ENCODE results near the gene PRDM15. TPM values are rescaled to one million over a fixed set of nuclear protein-coding genes. Genes with fewer than 3 reads are reported as not detected.

PRDM15 gene
- total RNA-seq, 1 experiment from 2014 or later: 9.9 TPM

- no peak overlapping the region for H3K4ac ChIP-seq (ENCODE audit: low read depth, low read length)
- Mint-ChIP-seq H3K9me3 (peaks cover 0 to 2% of the 10 kb centered on the region in 2 experiments; a peak in 2 of 5 replicates), H3K4me1 (peaks cover 35 to 53% of the 10 kb centered on the region in 2 experiments), H3K36me3 (ENCODE audit: insufficient read depth in 1 of 3, low read depth in 3 of 3) (no peaks in the 10 kb centered on the region), H3K27me3 (ENCODE audit: low read depth) (peaks cover 82% of the 10 kb centered on the region), H3K27ac (no peak overlapping the region), H3K4me3 (no peak overlapping the region)
- no peak for TF ChIP-seq CTCF (conservative IDR thresholded peaks at IDR 0.05)
- no peak overlapping the region for H2AFZ ChIP-seq (ENCODE audit: low read length)
- no peaks in the 10 kb centered on the region for H3K79me1 ChIP-seq (ENCODE audit: insufficient read depth, low read depth, low read length, poor library complexity, severe bottlenecking)
- no peak overlapping the region for H2AK5ac ChIP-seq (ENCODE audit: insufficient read length, low read length)
- H3K9me3 ChIP-seq (ENCODE audit: control insufficient read depth, low read depth, low read length): no peaks in the 10 kb centered on the region
- no peak overlapping the region for H2BK120ac ChIP-seq (ENCODE audit: low read depth, low read length, poor library complexity, severe bottlenecking)
- no peak overlapping the region for H2BK15ac ChIP-seq (ENCODE audit: low read depth, low read length)
- no peak overlapping the region for H4K8ac ChIP-seq (replicated peaks; ENCODE audit: insufficient read length, low read depth, low read length)
- no peaks in the 10 kb centered on the region for H3K79me2 ChIP-seq (ENCODE audit: insufficient read depth, low read length)
- no peak overlapping the region for H3K23ac ChIP-seq (ENCODE audit: insufficient read length, low read depth, low read length)
- no peak overlapping the region for H4K5ac ChIP-seq (ENCODE audit: insufficient read length, low read depth, low read length)
- H3K27ac ChIP-seq (ENCODE audit: insufficient read length, low read depth, low read length): no peak overlapping the region
- H2BK5ac ChIP-seq (ENCODE audit: insufficient read length, low read length): no peak overlapping the region
- H3K4me1 ChIP-seq (ENCODE audit: insufficient read depth, low read length): 0 out of 2 replicates have a peak, but pooled peaks cover 2% of the 10 kb centered on the region
- peaks cover 37% of the 10 kb centered on the region; the same call in 1 of the 2 replicates for H3K27me3 ChIP-seq (ENCODE audit: insufficient read depth, low read length)
- no peak overlapping the region for H3K4me2 ChIP-seq (ENCODE audit: insufficient read depth, insufficient read length, low read length)
- no peak overlapping the region for H4K91ac ChIP-seq (ENCODE audit: insufficient read length, low read depth, low read length)
- no peak overlapping the region for H3K9ac ChIP-seq (ENCODE audit: extremely low read depth, insufficient read length, low read length)
- H3K14ac ChIP-seq (ENCODE audit: insufficient read depth, low read length): no peak overlapping the region
- WGBS (ENCODE audit: extremely low coverage, insufficient read length, low lambda C conversion rate): no CpG with 5 or more reads among the region's 7 CpGs
- DNase-seq: no peak
- peaks cover 4% of the 10 kb centered on the region for H3K23me2 ChIP-seq (ENCODE audit: insufficient read length, low read depth, low read length, poor library complexity, severe bottlenecking)
- H3T11ph ChIP-seq (ENCODE audit: low read length): no peak overlapping the region
- H2BK12ac ChIP-seq (ENCODE audit: insufficient read length, low read depth, low read length): no peak overlapping the region
- no peak overlapping the region for H2BK20ac ChIP-seq (ENCODE audit: low read depth, low read length, poor library complexity, severe bottlenecking)
- no peaks in the 10 kb centered on the region for H4K20me1 ChIP-seq (ENCODE audit: control insufficient read depth, insufficient read depth, insufficient read length)
- no peak overlapping the region for H3K56ac ChIP-seq (ENCODE audit: insufficient read length, low read depth, low read length)
- H3K18ac ChIP-seq (ENCODE audit: insufficient read length, low read depth, low read length): no peak overlapping the region
These were observed 107.6 kb downstream of the PRDM15 start for GRCh38 chr21:41771625-41771945.

Data from H9 (cell line).